Suppressor macrophage (primary cell): ENCODE measurements around the gene SUN2.

Experiments
- DNase-seq, 4 experiments: peaks; one replicate each; pipeline ENCODE4 v3.0.0-alpha.2; 2020 to 2022

Gene SUN2

GRCh38 chr22:38776086-38776485, 20.3 kb upstream of the SUN2 start:
- no peak for DNase-seq

GRCh38 chr22:38775656-38776055, 19.9 kb upstream of the SUN2 start:
- DNase-seq = no peak

- DNase-seq = no peak
Observed at GRCh38 chr22:38774496-38775166, 18.8 kb upstream of the SUN2 start.

GRCh38 chr22:38773363-38773946, 17.7 kb upstream of the SUN2 start:
- no peak for DNase-seq

- DNase-seq = no peak
Observed at GRCh38 chr22:38772623-38772873, 16.8 kb upstream of the SUN2 start.

- DNase-seq = no peak
Observed at GRCh38 chr22:38770257-38770949, 14.6 kb upstream of the SUN2 start.

GRCh38 chr22:38768036-38768435, 12.2 kb upstream of the SUN2 start:
- DNase-seq = no peak

GRCh38 chr22:38767313-38767712, 11.5 kb upstream of the SUN2 start:
- no peak for DNase-seq

- DNase-seq = peak; percentile 39 to 70 (median 56)
Observed at GRCh38 chr22:38766076-38766777, 10.4 kb upstream of the SUN2 start.

GRCh38 chr22:38762551-38762983, 6.8 kb upstream of the SUN2 start:
- DNase-seq = no peak

- DNase-seq = no peak
Observed at GRCh38 chr22:38761202-38762162, 5.7 kb upstream of the SUN2 start.

GRCh38 chr22:38760477-38761201, 4.8 kb upstream of the SUN2 start:
- no peak for DNase-seq

GRCh38 chr22:38759005-38759404, 3.2 kb upstream of the SUN2 start:
- no peak for DNase-seq

GRCh38 chr22:38758276-38758945, 2.6 kb upstream of the SUN2 start:
- peak in 2 of 4 experiments; percentile 28 to 49 for DNase-seq

- DNase-seq = no peak
Observed at GRCh38 chr22:38757464-38757757, 1.6 kb upstream of the SUN2 start.

- peak; percentile 48 to 73 (median 56) for DNase-seq
Observed at GRCh38 chr22:38756711-38757463, 1.1 kb upstream of the SUN2 start.

- peak; percentile 93 to 98 (median 96) for DNase-seq
Observed at GRCh38 chr22:38755155-38755910, 465 bp downstream of the SUN2 start.

- DNase-seq = peak; percentile 83 to 92 (median 86)
Observed at GRCh38 chr22:38754751-38755154, 1.0 kb downstream of the SUN2 start.

GRCh38 chr22:38753948-38754750, 1.6 kb downstream of the SUN2 start:
- peak; percentile 9 to 49 (median 38) for DNase-seq
